ENCODE results near the gene LRRFIP1.

LRRFIP1 gene

GRCh38 chr2:237715459-237715947 is 88.1 kb downstream of the LRRFIP1 start:
- Mint-ChIP-seq H3K4me3 (no peak overlapping the region), H3K9me3 (no peaks in the 10 kb centered on the region), H3K27me3 (no peaks in the 10 kb centered on the region), H3K36me3 (ENCODE audit: insufficient read depth) (peaks cover 89% of the 10 kb centered on the region), H3K27ac (peak overlapping the region; percentile 7 to 72), H3K4me1 (ENCODE audit: low read depth in 2 of 2) (peaks cover 51 to 71% of the 10 kb centered on the region in 2 donors)
- no peak for DNase-seq
- ATAC-seq (replicated peaks), result no peak

- ATAC-seq (replicated peaks), result no peak
- H3K27me3 Mint-ChIP-seq, result no peaks in the 10 kb centered on the region
- DNase-seq, result no peak
- H3K36me3 Mint-ChIP-seq (ENCODE audit: insufficient read depth), result peaks cover 89% of the 10 kb centered on the region
- H3K4me3 Mint-ChIP-seq, result no peak overlapping the region
- H3K27ac Mint-ChIP-seq, result peak overlapping the region; percentile 33 to 72
- H3K4me1 Mint-ChIP-seq (ENCODE audit: low read depth in 2 of 2), result peaks cover 57 to 70% of the 10 kb centered on the region in 2 donors
- no peaks in the 10 kb centered on the region for H3K9me3 Mint-ChIP-seq
These were observed 88.6 kb downstream of the LRRFIP1 start for GRCh38 chr2:237716011-237716410.

GRCh38 chr2:237717366-237718276 is 90.2 kb downstream of the LRRFIP1 start:
- no peaks in the 10 kb centered on the region for H3K9me3 Mint-ChIP-seq
- DNase-seq, result no peak
- no peaks in the 10 kb centered on the region for H3K27me3 Mint-ChIP-seq
- peaks cover 53 to 70% of the 10 kb centered on the region in 2 donors for H3K4me1 Mint-ChIP-seq (ENCODE audit: low read depth in 2 of 2)
- no peak for ATAC-seq (replicated peaks)
- H3K36me3 Mint-ChIP-seq (ENCODE audit: insufficient read depth), result peaks cover 87% of the 10 kb centered on the region
- peak overlapping the region; percentile 52 to 69 for H3K27ac Mint-ChIP-seq
- H3K4me3 Mint-ChIP-seq, result no peak overlapping the region

- H3K9me3 Mint-ChIP-seq, result no peaks in the 10 kb centered on the region
- ATAC-seq (replicated peaks), result no peak
- peaks cover 46 to 64% of the 10 kb centered on the region in 2 donors for H3K4me1 Mint-ChIP-seq (ENCODE audit: low read depth in 2 of 2)
- H3K27ac Mint-ChIP-seq, result peak overlapping the region; percentile 52 to 69
- peaks cover 87% of the 10 kb centered on the region for H3K36me3 Mint-ChIP-seq (ENCODE audit: insufficient read depth)
- no peaks in the 10 kb centered on the region for H3K27me3 Mint-ChIP-seq
- DNase-seq, result no peak
- H3K4me3 Mint-ChIP-seq, result peak overlapping the region in 1 of 2 donors; percentile 26
These were observed 90.9 kb downstream of the LRRFIP1 start for GRCh38 chr2:237718277-237718634.

GRCh38 chr2:237720444-237720843 is 93.1 kb downstream of the LRRFIP1 start:
- H3K4me1 Mint-ChIP-seq (ENCODE audit: low read depth in 2 of 2), result peaks cover 50 to 57% of the 10 kb centered on the region in 2 donors
- no peaks in the 10 kb centered on the region for H3K9me3 Mint-ChIP-seq
- H3K27me3 Mint-ChIP-seq, result no peaks in the 10 kb centered on the region

GRCh38 chr2:237720957-237721356 is 93.6 kb downstream of the LRRFIP1 start:
- peak overlapping the region; percentile 78 to 93 for H3K27ac Mint-ChIP-seq
- H3K36me3 Mint-ChIP-seq (ENCODE audit: insufficient read depth), result peaks cover 90% of the 10 kb centered on the region
- H3K4me1 Mint-ChIP-seq (ENCODE audit: low read depth in 2 of 2), result peaks cover 49 to 61% of the 10 kb centered on the region in 2 donors
- ATAC-seq (replicated peaks), result no peak
- H3K9me3 Mint-ChIP-seq, result no peaks in the 10 kb centered on the region
- H3K4me3 Mint-ChIP-seq, result no peak overlapping the region
- no peak for DNase-seq
- no peaks in the 10 kb centered on the region for H3K27me3 Mint-ChIP-seq

More at GRCh38 chr2:237720444-237720843, 93.1 kb downstream of the LRRFIP1 start:
- ATAC-seq (replicated peaks) (no peak), DNase-seq (no peak)
- H3K27ac Mint-ChIP-seq, result peak overlapping the region; percentile 78 to 85
- H3K4me3 Mint-ChIP-seq, result no peak overlapping the region
- peaks cover 91% of the 10 kb centered on the region for H3K36me3 Mint-ChIP-seq (ENCODE audit: insufficient read depth)

- peak overlapping the region; percentile 78 to 93 for H3K27ac Mint-ChIP-seq
- ATAC-seq (replicated peaks), result no peak
- H3K4me3 Mint-ChIP-seq, result peak overlapping the region in 1 of 2 donors; percentile 27
- H3K9me3 Mint-ChIP-seq, result no peaks in the 10 kb centered on the region
- DNase-seq, result no peak
- no peaks in the 10 kb centered on the region for H3K27me3 Mint-ChIP-seq
- peaks cover 47 to 61% of the 10 kb centered on the region in 2 donors for H3K4me1 Mint-ChIP-seq (ENCODE audit: low read depth in 2 of 2)
- peaks cover 90% of the 10 kb centered on the region for H3K36me3 Mint-ChIP-seq (ENCODE audit: insufficient read depth)
These were observed 94.1 kb downstream of the LRRFIP1 start for GRCh38 chr2:237721458-237721857.

- Mint-ChIP-seq H3K36me3 (ENCODE audit: insufficient read depth) (peaks cover 91% of the 10 kb centered on the region), H3K27me3 (no peaks in the 10 kb centered on the region), H3K9me3 (no peaks in the 10 kb centered on the region), H3K27ac (peak overlapping the region; percentile 78 to 93), H3K4me1 (ENCODE audit: low read depth in 2 of 2) (peaks cover 45 to 67% of the 10 kb centered on the region in 2 donors), H3K4me3 (no peak overlapping the region)
- ATAC-seq (replicated peaks) (no peak), DNase-seq (no peak)
These were observed 95.2 kb downstream of the LRRFIP1 start for GRCh38 chr2:237722616-237723015.

GRCh38 chr2:237723023-237723422 is 95.6 kb downstream of the LRRFIP1 start:
- peaks cover 91% of the 10 kb centered on the region for H3K36me3 Mint-ChIP-seq (ENCODE audit: insufficient read depth)
- DNase-seq, result no peak
- H3K9me3 Mint-ChIP-seq, result no peaks in the 10 kb centered on the region
- no peaks in the 10 kb centered on the region for H3K27me3 Mint-ChIP-seq
- H3K4me1 Mint-ChIP-seq (ENCODE audit: low read depth in 2 of 2), result peaks cover 43 to 67% of the 10 kb centered on the region in 2 donors
- H3K4me3 Mint-ChIP-seq, result no peak overlapping the region
- H3K27ac Mint-ChIP-seq, result peak overlapping the region; percentile 78 to 93
- no peak for ATAC-seq (replicated peaks)

- ATAC-seq (replicated peaks), result peak; percentile 45
- no peak for DNase-seq
- Mint-ChIP-seq H3K4me3 (no peak overlapping the region), H3K27ac (peak overlapping the region; percentile 78 to 93), H3K4me1 (ENCODE audit: low read depth in 2 of 2) (peaks cover 39 to 65% of the 10 kb centered on the region in 2 donors), H3K9me3 (no peaks in the 10 kb centered on the region), H3K27me3 (no peaks in the 10 kb centered on the region), H3K36me3 (ENCODE audit: insufficient read depth) (peaks cover 92% of the 10 kb centered on the region)
These were observed 96.2 kb downstream of the LRRFIP1 start for GRCh38 chr2:237723602-237724001.

- Mint-ChIP-seq H3K4me1 (ENCODE audit: low read depth in 2 of 2) (peaks cover 38 to 70% of the 10 kb centered on the region in 2 donors), H3K27me3 (no peaks in the 10 kb centered on the region), H3K27ac (peak overlapping the region; percentile 5 to 93), H3K9me3 (no peaks in the 10 kb centered on the region), H3K36me3 (ENCODE audit: insufficient read depth) (peaks cover 87% of the 10 kb centered on the region), H3K4me3 (no peak overlapping the region)
- ATAC-seq (replicated peaks) (no peak), DNase-seq (no peak)
These were observed 97.6 kb downstream of the LRRFIP1 start for GRCh38 chr2:237724811-237725478.

- Mint-ChIP-seq H3K36me3 (ENCODE audit: insufficient read depth) (peaks cover 87% of the 10 kb centered on the region), H3K27me3 (no peaks in the 10 kb centered on the region), H3K27ac (peak overlapping the region in 1 of 2 donors; percentile 26), H3K4me1 (ENCODE audit: low read depth in 2 of 2) (peaks cover 40 to 70% of the 10 kb centered on the region in 2 donors), H3K9me3 (no peaks in the 10 kb centered on the region), H3K4me3 (no peak overlapping the region)
- DNase-seq (no peak), ATAC-seq (replicated peaks) (no peak)
These were observed 98.3 kb downstream of the LRRFIP1 start for GRCh38 chr2:237725661-237726060.

GRCh38 chr2:237726401-237726830 is 99.0 kb downstream of the LRRFIP1 start:
- H3K36me3 Mint-ChIP-seq (ENCODE audit: insufficient read depth), result peaks cover 88% of the 10 kb centered on the region
- H3K27me3 Mint-ChIP-seq, result no peaks in the 10 kb centered on the region
- peaks cover 44 to 72% of the 10 kb centered on the region in 2 donors for H3K4me1 Mint-ChIP-seq (ENCODE audit: low read depth in 2 of 2)
- DNase-seq, result no peak
- H3K4me3 Mint-ChIP-seq, result no peak overlapping the region
- ATAC-seq (replicated peaks), result no peak
- H3K9me3 Mint-ChIP-seq, result no peaks in the 10 kb centered on the region
- H3K27ac Mint-ChIP-seq, result peak overlapping the region; percentile 65 to 71
